ENCODE measurements around the gene HPSE.

The HPSE gene

DNA sequence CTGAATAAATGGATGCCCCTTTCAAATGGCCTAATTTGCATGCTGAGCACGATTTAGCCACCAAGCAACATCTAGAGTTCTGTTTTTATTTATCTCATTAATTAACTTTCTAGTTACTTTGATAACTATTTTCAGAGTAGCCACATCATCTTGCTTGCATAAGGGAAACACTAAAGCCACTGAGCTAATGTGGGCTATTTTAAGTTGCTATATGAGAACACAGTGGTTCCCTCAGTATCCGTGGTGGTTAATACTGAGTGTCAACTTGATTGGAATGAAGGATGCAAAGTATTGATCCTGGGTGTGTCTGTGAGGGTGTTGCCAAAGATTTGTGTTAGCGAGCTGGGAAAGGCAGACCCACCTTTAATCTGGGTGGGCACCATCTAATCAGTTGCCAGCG is 25.4 kb upstream of the HPSE start:
- Histone ChIP-seq H3K36me3 (ENCODE audit: control insufficient read depth, insufficient read depth, low read length) (no peaks in the 10 kb centered on the region), H3K27ac (ENCODE audit: low read depth, low read length) (no peak overlapping the region), H3K4me3 (ENCODE audit: low read length) (no peak overlapping the region), H3K9ac (ENCODE audit: low read length) (no peak overlapping the region), H3K27me3 (ENCODE audit: control insufficient read depth, insufficient read depth, low read length) (no peaks in the 10 kb centered on the region), H3K4me1 (ENCODE audit: control insufficient read depth, insufficient read depth, low read length) (no peaks in the 10 kb centered on the region)

DNA sequence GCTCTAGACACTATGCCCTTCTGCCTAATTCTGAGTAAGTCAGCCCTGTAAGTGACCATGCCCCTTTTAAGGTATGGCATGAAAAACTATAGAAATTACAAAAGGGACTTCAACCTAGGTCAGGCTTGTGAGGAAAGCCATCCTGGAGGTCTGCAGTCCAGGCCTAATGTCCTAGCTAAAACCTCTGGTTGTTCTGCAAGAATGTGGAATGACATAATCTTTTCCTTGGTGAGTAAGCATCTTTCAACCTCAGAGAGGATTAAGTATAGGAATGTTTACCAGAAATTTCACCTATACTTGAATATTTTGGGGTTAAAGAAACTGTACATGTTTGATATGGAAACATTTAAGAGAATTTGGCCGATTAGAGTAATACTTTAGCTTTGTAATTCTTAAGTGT is 23.8 kb upstream of the HPSE start:
- H3K9ac ChIP-seq (ENCODE audit: low read length) = no peak overlapping the region
- no peak overlapping the region for H3K4me3 ChIP-seq (ENCODE audit: low read length)
- no peak overlapping the region for H3K27ac ChIP-seq (ENCODE audit: low read depth, low read length)
- no peaks in the 10 kb centered on the region for H3K27me3 ChIP-seq (ENCODE audit: control insufficient read depth, insufficient read depth, low read length)
- H3K4me1 ChIP-seq (ENCODE audit: control insufficient read depth, insufficient read depth, low read length) = no peaks in the 10 kb centered on the region
- H3K36me3 ChIP-seq (ENCODE audit: control insufficient read depth, insufficient read depth, low read length) = no peaks in the 10 kb centered on the region

DNA sequence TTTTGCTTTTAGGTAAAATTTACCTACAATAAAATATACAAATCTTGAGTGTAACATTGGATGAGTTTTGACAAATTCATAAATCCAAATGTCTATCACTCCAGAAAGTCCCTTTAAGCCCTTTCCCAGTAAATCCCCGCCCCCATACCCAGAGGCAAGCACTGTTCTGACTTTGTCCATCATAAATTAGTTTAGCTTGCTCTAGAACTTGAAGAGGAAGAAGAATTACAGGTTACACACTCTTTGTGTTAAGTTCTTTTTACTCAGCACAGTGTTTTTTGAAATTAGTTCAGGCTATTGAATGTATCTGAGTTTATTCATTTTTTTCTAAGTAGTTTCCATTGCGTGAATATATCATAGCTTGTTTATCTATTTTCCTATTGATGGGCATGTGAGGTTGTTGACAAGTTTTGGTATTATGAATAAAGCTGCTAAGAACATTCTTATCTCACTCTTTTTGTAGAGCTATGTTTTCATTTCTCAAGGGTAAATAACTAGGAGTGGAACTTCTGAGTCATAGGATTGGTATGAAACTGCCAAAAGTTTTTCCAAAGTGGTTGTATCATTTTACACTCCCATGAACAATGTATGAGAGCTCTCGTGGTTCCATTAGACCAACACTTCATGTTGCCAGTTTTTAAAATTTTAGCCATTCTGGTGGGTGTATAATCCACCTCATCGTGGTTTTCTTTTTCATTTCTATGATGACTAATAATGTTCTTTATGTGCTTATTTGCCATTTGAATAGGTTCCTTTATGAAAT is 22.4 kb upstream of the HPSE start:
- Histone ChIP-seq H3K4me1 (ENCODE audit: control insufficient read depth, insufficient read depth, low read length) (no peaks in the 10 kb centered on the region), H3K27ac (ENCODE audit: low read depth, low read length) (no peak overlapping the region), H3K4me3 (ENCODE audit: low read length) (no peak overlapping the region), H3K27me3 (ENCODE audit: control insufficient read depth, insufficient read depth, low read length) (no peaks in the 10 kb centered on the region), H3K9ac (ENCODE audit: low read length) (no peak overlapping the region), H3K36me3 (ENCODE audit: control insufficient read depth, insufficient read depth, low read length) (no peaks in the 10 kb centered on the region)

DNA sequence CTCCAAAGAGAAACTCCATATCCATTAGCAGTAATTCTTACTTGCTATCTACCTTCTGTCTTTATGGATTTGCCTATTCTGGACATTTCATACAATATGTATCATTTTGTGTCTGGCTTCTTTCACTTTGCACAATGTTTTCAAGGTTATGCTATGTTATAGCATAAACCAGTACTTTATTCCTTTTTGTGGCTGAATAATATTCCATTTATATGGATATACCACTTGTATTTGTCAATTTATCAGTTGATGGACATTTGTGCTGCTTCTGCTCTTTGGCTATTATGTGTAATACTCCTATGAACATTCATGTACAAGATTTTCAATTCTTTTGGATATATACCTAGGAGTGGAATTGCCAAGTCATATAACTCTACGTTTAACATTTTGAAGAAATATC is 18.9 kb upstream of the HPSE start:
- Histone ChIP-seq H3K36me3 (ENCODE audit: control insufficient read depth, insufficient read depth, low read length) (no peaks in the 10 kb centered on the region), H3K4me1 (ENCODE audit: control insufficient read depth, insufficient read depth, low read length) (no peaks in the 10 kb centered on the region), H3K9ac (ENCODE audit: low read length) (no peak overlapping the region), H3K27me3 (ENCODE audit: control insufficient read depth, insufficient read depth, low read length) (no peaks in the 10 kb centered on the region), H3K4me3 (ENCODE audit: low read length) (no peak overlapping the region), H3K27ac (ENCODE audit: low read depth, low read length) (no peak overlapping the region)

DNA sequence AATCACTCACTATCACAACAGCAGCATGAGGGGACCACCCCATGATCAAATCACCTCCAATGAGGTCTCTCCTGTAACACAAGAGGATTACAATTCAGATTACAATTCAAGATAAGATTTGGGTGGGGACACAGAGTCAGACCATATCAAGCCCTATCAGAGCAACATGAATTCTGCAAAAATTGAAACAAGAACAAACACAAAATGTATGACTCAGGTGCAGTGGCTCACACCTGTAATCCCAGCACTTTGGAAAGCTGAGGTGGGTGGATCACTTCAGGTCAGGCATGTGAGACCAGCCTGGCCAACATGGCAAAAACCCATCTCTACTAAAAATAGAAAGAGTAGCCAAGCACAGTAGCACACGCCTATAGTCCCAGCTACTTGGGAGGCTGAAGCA is 13.4 kb upstream of the HPSE start:
- H3K9ac ChIP-seq (ENCODE audit: low read length) = no peak overlapping the region
- H3K27ac ChIP-seq (ENCODE audit: low read depth, low read length) = no peak overlapping the region
- no peak overlapping the region for H3K4me3 ChIP-seq (ENCODE audit: low read length)

DNA sequence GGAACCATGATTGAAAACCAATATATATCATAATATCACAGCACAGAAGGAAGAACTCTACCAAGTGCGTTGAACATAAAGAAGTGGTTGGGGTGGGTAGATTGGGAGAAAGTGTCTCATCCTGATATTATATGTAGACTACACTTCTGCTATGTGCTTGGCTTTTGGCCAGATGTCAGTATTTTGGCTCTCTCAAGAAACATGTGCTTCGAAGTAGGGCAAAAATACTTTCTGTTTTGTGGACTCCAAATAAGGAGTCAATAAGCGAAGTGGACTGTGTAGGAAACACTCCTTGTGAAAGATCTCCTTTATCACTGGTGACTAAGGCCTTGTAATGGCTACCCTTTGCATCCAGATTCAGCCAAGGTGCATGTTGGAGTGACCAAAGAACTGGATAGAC is 7.8 kb upstream of the HPSE start:
- no peak overlapping the region for H3K27ac ChIP-seq (ENCODE audit: low read depth, low read length)
- no peaks in the 10 kb centered on the region for H3K4me1 ChIP-seq (ENCODE audit: control insufficient read depth, insufficient read depth, low read length)
- H3K27me3 ChIP-seq (ENCODE audit: control insufficient read depth, insufficient read depth, low read length) = no peaks in the 10 kb centered on the region
- no peak overlapping the region for H3K4me3 ChIP-seq (ENCODE audit: low read length)
- no peak overlapping the region for H3K9ac ChIP-seq (ENCODE audit: low read length)
- no peaks in the 10 kb centered on the region for H3K36me3 ChIP-seq (ENCODE audit: control insufficient read depth, insufficient read depth, low read length)

More for the DNA sequence above, 13.4 kb upstream of the HPSE start:
- no peaks in the 10 kb centered on the region for H3K36me3 ChIP-seq (ENCODE audit: control insufficient read depth, insufficient read depth, low read length)
- no peaks in the 10 kb centered on the region for H3K27me3 ChIP-seq (ENCODE audit: control insufficient read depth, insufficient read depth, low read length)
- H3K4me1 ChIP-seq (ENCODE audit: control insufficient read depth, insufficient read depth, low read length) = no peaks in the 10 kb centered on the region

DNA sequence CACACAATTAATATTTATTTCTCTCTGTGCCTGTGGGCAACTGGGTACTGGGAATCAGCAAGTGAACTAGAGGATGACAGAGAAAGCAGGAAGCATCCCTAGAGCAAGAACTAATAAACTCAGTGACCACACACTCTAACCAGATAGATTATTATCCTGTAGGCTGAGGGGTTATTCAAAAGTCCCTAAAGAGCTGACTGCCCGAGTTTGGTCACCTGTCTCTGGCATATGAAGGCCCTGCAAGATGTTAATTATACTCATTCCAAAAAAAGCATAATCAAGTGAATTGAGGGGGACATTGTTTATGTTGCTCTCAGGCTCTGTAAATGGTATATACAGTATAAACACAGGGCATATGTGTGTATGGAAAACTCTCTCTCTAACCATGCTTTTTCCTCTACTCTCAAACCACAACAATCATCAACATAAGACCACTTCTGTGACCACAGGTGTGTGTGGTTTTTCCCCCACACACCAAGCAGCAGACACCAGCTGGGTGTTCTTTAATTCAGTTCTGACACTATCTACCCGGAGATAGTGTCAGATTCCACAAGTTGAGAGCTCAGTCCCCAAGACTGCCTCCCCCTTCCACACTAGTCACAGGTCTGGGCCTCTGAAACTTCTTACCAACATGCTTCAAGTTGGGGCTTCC is 6.2 kb upstream of the HPSE start:
- Histone ChIP-seq H3K4me3 (ENCODE audit: low read length) (no peak overlapping the region), H3K27ac (ENCODE audit: low read depth, low read length) (no peak overlapping the region), H3K27me3 (ENCODE audit: control insufficient read depth, insufficient read depth, low read length) (peaks cover 2% of the 10 kb centered on the region), H3K9ac (ENCODE audit: low read length) (no peak overlapping the region), H3K36me3 (ENCODE audit: control insufficient read depth, insufficient read depth, low read length) (no peaks in the 10 kb centered on the region), H3K4me1 (ENCODE audit: control insufficient read depth, insufficient read depth, low read length) (no peaks in the 10 kb centered on the region)

DNA sequence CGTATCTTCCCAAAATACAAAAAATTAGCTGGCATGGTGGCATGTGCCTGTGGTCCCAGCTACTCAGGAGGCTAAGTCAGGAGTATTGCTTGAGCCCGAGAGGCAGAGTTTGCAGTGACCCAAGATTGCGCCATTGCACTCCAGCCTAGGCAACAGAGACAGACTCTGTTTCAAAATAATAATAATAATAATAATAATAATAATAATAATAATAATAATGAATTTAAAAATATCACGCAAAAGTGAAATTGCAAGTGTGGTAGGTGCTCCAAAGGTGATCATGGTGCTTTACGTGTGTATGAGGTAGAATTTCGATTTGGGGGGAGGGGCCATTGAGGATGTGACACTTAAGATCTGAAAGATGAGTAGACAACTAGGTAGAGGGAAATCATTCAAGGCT is 4.9 kb upstream of the HPSE start:
- no peak overlapping the region for H3K9ac ChIP-seq (ENCODE audit: low read length)
- no peak overlapping the region for H3K4me3 ChIP-seq (ENCODE audit: low read length)
- no peak overlapping the region for H3K27ac ChIP-seq (ENCODE audit: low read depth, low read length)
- H3K36me3 ChIP-seq (ENCODE audit: control insufficient read depth, insufficient read depth, low read length) = no peaks in the 10 kb centered on the region
- no peaks in the 10 kb centered on the region for H3K4me1 ChIP-seq (ENCODE audit: control insufficient read depth, insufficient read depth, low read length)
- H3K27me3 ChIP-seq (ENCODE audit: control insufficient read depth, insufficient read depth, low read length) = peaks cover 2% of the 10 kb centered on the region

DNA sequence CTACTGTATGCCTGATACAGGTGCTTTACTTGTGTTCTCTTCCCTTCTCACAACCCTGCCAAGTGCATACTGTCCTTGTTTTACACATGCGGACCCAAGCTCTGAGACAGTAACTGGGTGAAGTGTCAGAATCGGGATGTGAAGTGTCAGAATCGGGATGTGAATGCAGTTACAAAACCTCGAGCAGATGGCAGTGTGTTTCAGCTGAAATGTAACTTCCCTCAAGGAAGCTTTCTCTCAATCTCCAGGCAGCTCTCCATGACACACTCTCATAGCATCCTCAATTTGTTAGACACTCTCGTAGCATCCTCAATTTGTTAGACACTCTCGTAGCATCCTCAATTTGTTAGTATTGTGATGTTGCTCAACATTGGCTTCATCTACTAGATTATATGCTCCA is 1.1 kb upstream of the HPSE start:
- H3K9ac ChIP-seq (ENCODE audit: low read length) = no peak overlapping the region
- peaks cover 5% of the 10 kb centered on the region for H3K27me3 ChIP-seq (ENCODE audit: control insufficient read depth, insufficient read depth, low read length)
- H3K4me1 ChIP-seq (ENCODE audit: control insufficient read depth, insufficient read depth, low read length) = no peaks in the 10 kb centered on the region
- no peak overlapping the region for H3K4me3 ChIP-seq (ENCODE audit: low read length)
- no peaks in the 10 kb centered on the region for H3K36me3 ChIP-seq (ENCODE audit: control insufficient read depth, insufficient read depth, low read length)
- H3K27ac ChIP-seq (ENCODE audit: low read depth, low read length) = no peak overlapping the region

DNA sequence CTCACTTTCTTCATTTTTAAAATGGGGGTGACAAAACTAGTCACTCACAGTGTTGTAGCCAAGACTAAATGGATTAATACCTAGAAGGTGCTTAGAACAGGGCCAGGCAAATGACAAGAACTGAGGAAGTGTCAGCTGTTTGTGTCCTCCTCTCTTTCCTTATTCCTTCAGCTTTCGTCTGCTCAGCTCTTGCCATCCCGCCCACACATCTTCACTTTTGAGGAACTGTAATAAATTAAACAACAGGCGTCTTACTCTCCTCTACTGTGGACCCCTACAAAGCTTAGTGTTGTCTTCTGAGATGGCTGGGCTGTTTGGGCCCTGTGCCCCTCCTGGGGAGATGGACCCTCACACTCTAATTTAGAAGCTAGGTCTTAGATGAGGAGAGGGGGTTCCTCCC is 2.7 kb downstream of the HPSE start:
- Histone ChIP-seq H3K27me3 (ENCODE audit: control insufficient read depth, insufficient read depth, low read length) (peaks cover 5% of the 10 kb centered on the region), H3K4me1 (ENCODE audit: control insufficient read depth, insufficient read depth, low read length) (no peaks in the 10 kb centered on the region), H3K27ac (ENCODE audit: low read depth, low read length) (no peak overlapping the region), H3K4me3 (ENCODE audit: low read length) (no peak overlapping the region), H3K9ac (ENCODE audit: low read length) (no peak overlapping the region), H3K36me3 (ENCODE audit: control insufficient read depth, insufficient read depth, low read length) (no peaks in the 10 kb centered on the region)

DNA sequence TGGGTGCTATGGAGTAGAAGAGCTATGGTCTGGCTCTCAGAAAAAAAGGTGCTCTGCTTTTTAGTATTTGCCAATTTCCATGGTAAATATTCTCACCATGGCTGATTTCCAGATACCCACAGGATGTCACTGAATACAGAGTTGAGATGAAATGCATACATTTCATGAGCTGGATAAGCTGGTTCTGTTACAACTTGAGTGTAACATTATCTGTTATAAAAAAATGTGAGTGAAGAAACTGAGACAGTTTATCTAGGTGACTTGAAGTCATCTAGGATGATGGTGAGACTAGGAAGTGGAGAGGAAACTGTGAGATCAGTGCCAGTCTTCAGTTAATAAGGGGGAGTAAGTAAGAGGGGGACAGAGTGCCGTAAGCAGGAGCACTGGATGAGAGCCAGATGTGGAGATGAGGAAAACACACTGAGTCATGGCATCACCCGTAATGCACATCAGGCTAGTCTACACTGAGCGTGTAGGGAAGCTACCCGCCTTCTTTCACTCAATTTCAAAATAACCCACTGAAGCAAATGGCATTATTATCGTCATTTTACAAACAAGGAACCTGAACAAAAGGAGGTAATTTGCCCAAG is 5.0 kb downstream of the HPSE start:
- peaks cover 3% of the 10 kb centered on the region for H3K27me3 ChIP-seq (ENCODE audit: control insufficient read depth, insufficient read depth, low read length)
- no peaks in the 10 kb centered on the region for H3K36me3 ChIP-seq (ENCODE audit: control insufficient read depth, insufficient read depth, low read length)
- no peak overlapping the region for H3K9ac ChIP-seq (ENCODE audit: low read length)
- H3K4me3 ChIP-seq (ENCODE audit: low read length) = no peak overlapping the region
- H3K27ac ChIP-seq (ENCODE audit: low read depth, low read length) = no peak overlapping the region
- no peaks in the 10 kb centered on the region for H3K4me1 ChIP-seq (ENCODE audit: control insufficient read depth, insufficient read depth, low read length)

DNA sequence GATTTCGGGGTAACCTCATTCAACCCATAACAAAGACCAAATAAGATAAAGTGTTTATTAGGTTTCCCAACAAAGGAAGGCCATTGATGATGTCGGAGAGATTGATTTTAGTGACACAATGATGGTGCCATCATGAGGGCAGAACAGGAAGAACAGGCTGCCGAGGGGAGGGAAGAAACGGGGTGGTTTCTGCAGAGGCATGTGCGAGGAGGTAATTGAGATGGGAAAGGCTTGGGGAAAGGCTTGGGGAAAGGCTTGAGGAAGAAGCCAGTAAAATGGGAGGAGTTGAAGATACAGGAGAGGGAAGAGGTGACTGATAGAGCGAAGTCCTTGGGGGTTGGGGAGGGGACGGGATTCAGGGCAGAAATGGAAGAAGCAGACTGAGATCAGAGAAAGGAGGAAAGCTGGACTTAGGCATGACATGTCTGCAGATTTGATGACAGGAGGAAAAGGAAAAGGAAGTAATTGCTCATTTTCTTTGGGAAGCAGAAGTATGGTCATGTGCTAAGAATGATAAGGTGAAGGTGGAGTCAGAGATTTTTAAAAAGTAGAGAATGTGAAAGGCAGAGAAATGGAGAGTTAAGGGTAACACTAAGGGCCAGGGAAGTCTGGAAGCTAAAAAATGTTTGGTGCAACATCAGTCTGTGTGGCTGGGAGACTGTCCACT is 6.0 kb downstream of the HPSE start:
- H3K27me3 ChIP-seq (ENCODE audit: control insufficient read depth, insufficient read depth, low read length) = no peaks in the 10 kb centered on the region
- no peak overlapping the region for H3K9ac ChIP-seq (ENCODE audit: low read length)
- no peak overlapping the region for H3K27ac ChIP-seq (ENCODE audit: low read depth, low read length)
- no peaks in the 10 kb centered on the region for H3K4me1 ChIP-seq (ENCODE audit: control insufficient read depth, insufficient read depth, low read length)
- H3K36me3 ChIP-seq (ENCODE audit: control insufficient read depth, insufficient read depth, low read length) = no peaks in the 10 kb centered on the region
- no peak overlapping the region for H3K4me3 ChIP-seq (ENCODE audit: low read length)
